Dermis microvascular lymphatic vessel endothelial cell (primary cell): Measurements from ENCODE around the gene DDTL. TPM values are rescaled to one million over a fixed set of nuclear protein-coding genes. Genes with fewer than 3 reads are reported as not detected.
"Not testable (repeated sequence)": the region's sequence is repeated elsewhere in the genome, so short reads cannot be mapped to it uniquely, and the experiment has no call there.

Source experiments
- DNase-seq, 2 donors: peaks; one replicate each; pipeline versions ENCODE4 v3.0.0 to v3.0.0-alpha.2; 2010; ENCODE audit warnings: low read depth in 2 of 2
- total RNA-seq: library from RNA; depleted of rRNA; stranded (reverse); fragments of >200 nt; gene quantifications from 2 replicates; pipeline ENCODE4 v1.2.1, GENCODE V29; 2014

The DDTL gene
- 5.2 and 6.2 TPM in 2 replicates for total RNA-seq

DNA sequence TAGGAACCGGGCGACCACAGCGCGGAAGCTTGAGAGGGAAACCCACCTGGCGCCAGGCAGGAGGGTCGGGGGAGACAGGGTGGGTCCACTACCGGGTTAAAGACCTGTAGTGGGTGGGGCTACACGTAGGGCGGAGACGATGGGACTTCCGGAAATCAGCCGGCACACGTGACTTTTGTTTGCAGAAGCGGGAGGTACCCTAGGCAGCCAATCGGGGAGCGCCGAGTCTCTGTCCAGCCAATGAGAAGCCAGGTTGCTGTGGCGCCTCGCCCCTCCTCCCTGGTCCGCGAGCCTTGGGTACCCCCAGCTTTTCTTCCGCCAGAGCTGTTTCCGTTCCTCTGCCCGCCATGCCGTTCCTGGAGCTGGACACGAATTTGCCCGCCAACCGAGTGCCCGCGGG is at the start of gene DDTL:
Gene DDTL (plus strand): TSS at position 321 of the 400 bp plus-strand sequence. CDS start 27 bp downstream, at position 348.
- DNase-seq: not testable (repeated sequence)

DNA sequence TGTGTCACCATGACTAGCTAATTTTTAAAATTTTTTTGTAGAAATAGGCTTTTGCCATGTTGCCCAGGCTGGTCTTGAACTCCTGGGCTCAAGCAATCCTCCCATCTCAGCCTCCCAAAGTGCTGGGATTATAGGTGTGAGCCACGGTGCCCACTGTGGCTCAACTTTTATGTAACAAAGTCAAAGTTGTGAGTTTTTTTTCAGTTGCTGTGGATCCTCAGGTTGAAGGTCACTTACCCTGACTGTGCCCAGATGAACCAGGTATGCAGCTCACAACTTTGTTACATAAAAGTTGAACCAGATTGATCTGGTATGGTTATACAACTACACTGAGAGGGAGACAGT is 46.4 kb upstream of the DDTL start:
- not testable (repeated sequence) for DNase-seq

DNA sequence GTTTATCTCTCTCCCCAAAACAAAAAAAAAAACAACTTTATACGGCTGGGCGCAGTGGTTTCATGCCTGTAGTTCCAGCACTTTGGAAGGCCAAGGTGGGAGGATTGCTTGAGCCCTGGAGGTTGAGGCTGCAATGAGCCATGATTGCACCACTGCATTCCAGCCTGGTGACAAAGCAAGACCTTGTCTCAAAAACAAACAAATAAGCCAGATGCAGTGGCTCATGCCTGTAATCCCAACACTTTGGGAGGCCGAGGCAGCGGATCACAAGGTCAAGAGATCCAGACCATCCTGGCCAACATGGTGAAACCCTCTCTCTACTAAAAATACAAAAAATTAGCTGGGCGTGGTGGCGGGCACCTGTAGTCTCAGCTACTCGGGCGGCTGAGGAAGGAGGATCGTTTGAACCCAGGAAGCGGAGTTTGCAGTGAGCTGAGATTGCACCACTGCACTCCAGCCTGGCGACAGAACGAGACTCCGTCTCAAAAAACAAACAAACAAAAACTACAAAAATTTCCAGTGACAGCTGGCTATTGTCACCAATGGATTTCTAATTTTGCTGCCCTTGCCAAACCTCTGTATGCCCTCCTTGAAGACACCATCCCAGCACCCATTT is 45.0 kb upstream of the DDTL start:
- DNase-seq: not testable (repeated sequence)

DNA sequence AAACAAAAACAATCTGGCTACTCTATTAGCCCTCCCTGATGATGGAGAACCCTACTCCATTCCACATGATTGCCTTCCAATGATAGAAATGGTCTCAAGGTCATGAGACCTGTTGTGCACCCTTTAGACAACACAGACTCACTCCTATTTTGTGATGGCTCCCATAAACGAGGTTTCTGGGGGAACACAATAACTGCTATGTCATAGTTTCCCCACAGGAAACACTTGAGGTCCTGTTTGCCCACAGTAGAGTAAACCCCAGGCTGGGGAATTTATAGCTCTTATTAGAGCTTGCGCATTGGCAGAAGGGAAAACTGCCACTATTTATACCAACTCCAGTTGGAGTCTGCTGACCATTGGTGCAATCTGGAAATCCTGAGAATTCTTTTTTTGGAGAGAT is 43.8 kb upstream of the DDTL start:
- DNase-seq: no peak

DNA sequence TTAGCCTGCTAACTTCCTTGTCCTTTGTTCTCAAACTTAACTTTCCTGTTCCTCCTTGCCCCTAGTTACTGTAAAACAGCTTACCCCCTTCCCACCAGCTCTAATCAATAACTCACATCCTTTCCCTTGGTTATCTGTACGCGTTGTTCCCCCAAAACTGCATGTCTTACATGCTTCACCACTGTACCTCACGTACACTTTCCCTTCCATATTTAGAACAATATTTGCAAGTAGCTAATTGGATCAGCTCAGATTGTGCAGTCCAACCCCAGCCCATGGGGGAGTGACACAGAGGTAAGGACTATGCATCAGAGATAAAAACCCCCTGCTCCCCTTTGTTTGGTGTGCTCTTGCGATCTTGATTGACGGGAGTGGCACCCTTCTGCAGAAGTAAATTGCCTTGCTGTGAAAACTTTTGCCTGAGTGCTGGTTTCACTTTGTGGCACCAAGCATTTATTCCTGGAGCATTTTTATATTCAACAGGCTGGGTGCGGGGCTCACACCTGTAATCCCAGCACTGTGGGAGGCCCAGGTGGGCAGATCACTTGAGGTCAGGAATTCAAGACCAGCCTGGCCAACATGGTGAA is 41.6 kb upstream of the DDTL start:
- no peak for DNase-seq

DNA sequence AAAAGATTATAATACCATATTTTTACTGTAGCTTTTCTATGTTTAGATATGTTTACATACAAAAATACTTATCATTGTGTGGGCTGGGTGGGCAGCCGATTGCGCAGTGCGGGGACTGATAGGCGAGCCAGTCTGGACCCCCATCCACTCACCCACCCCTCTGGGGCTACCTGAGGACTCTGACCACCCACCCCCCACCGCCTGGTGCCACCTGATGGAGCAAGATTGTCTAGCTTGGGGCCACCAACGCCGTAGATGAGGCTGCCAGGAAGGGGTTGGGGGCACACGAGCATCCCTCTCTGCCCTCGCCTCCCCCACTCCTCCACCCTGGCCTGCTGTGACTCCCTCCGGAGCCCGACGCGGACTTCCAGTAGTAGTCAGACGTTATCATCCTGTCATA is 40.1 kb upstream of the DDTL start:
- no peak for DNase-seq

DNA sequence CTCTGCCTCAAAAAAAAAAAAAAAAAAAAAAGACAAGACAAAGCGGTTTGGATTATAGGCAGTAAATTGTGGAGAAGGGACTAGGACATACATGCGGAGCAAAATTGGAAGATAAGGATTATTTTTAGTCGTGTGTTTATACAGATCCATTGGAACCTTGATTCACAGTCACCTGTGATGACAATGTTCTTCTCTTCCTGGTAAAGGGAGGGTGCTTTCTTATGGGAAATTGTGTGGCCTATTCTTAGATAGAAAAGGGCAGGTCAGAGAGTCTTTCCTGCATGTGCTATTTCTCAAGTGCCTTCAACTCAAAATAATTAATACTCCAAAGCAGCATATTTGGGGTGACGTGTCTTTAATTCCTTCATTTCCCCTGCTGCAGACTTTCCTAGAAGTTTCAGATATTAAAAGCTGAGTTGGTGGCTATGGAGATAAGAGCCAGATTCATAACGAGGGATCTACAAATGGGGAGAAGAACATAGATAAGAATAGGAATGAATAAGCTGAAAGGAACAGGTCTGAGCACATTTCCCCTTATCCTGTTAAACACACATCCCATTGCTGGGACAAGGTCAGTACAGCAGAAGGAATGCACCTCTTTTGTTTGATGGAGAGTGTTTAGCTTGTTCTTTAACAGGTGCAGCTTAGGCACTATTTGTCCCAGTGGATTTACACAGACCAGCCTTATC is 28.2 kb upstream of the DDTL start:
- peak in 1 of 2 donors; percentile 19 for DNase-seq

DNA sequence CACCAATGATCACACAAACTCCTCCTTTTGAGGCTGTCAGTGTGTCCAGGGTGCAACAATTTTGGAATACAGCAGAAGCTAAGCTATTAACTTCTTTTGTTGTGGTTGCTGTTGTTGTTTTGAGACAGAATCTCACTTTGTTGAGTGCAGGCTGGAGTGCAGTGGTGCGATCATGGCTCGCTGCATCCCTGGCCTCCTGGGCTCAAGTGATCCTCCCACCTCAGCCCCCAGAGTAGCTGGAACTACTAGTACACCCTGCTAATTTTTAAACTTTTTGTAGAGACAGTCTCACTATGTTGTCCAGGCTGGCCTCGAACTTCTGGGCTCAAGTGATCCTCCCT is 27.7 kb upstream of the DDTL start:
- DNase-seq: no peak

DNA sequence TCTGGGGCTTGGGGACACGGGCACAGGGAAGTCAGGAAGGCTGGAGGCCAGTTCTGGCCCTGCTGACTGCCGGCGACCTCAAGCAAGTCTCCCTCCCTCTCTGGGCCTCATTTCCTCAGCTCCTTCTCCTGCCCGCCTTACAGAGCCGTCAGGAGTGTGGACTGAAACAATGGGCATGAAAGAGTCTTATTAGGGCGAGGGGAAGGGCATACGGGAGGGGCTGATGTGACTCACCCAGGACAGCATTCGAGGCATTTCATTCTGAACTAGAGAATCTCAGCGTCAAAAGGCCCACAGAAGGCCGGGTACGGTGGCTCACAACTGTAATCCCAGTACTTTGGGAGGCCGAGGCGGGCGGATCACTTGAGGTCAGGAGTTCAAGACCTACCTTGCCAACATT is 26.5 kb upstream of the DDTL start:
- not testable (repeated sequence) for DNase-seq

DNA sequence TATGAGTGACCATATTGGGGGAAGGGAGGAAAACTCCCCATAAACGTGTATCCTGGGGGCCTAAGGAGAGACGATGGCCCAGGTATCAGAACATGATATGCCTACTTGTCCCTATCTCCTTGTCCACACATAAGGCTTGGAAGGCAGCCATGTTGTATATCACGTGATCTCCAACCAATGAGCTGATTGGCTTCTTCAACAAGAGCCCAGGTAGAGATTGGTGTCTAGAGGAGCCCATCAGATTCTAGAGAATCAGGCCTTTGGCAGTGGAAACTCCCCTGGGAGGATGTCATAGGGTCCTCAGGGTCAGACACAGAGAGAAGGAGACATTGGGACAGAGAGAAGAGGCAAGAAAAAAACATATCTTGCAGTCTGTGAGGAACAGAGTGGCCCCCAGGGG is 19.3 kb upstream of the DDTL start:
- DNase-seq: not testable (repeated sequence)

DNA sequence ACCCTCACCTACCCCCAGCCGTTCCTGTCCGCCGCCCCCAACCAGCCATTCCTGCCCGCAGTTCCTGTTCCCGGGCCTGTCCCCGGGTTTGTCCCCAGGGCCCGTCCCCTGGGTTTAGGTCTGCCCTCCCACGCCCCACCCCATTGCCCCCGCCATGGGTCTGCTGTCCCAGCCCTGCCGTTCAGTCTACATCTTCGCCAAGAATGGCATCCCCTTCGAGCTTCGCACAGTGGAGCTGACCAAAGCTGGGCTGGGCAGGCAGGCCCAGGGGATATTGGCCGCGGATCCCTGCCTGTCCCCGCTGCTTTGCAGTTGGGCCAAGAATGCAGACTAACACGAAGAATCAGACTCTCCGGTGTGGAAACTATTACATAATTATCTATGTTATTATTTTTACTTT is 16.9 kb upstream of the DDTL start:
- not testable (repeated sequence) for DNase-seq

DNA sequence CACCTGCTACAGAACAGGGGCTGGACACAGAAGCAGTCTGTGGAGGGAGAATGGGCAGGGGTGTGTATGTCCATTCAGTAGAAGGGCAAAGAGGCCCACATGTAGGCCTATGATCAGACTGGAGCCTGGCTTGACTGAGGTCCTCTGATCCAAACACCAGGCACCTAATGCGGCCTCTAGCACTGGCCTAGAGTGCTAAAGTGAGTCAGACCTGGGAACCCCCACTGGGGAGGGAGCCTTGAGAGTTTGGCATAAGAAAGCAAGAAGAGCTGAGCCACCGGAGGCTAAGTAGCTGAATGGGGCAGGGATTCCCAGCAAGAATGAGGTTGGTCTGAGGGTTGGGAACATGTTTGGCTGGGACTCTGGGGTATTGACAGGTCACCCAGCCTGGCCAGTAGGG is 15.3 kb upstream of the DDTL start:
- not testable (repeated sequence) for DNase-seq

DNA sequence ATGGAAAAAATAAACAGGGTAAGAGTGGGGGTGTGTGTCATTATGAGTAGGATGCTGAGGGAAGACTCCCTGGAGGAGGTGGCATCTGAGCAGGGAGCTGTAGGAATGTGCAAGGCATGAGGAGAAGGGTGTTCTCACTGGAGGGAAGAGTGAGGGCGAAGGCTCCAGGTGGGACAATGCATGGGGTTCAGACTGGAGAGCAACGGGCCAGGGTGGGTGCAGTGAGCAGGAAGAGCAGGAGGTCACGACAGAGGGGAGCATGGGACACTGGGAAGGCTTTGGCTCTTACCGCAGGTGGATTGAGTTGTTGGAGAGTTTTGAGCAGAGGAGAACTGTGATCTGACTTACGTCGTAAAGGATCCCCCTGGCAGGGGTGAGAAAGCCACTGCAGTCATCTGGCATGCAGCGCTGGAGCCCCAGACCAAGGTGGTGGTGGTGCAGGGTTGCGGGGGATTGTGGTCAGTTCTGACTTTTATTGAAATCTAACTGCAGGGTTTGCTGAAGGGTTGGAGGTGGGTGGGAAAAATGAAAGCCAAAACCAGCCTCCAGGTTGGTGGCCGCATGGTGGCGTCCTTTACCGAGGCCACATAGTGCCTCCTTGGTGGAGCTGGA is 13.8 kb upstream of the DDTL start:
- not testable (repeated sequence) for DNase-seq

DNA sequence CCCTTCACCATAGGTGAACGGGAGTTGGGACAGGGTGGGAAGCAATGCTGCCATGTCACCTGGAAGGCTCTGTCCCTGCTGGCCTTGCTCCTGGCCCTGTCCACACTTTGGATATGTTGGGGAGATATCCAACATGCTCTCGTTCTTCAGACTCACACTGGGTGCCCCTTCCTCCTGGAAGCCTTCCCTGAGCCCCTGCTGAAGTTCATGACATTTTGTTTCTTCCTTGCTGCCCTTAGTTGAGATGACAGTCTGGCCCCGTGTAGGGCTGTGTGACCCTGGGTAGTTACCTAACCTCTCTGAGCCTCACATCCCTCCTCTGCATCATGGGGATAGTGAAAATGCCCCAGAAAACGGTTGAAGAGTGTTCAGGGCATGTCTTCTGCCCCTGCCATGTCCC is 13.2 kb upstream of the DDTL start:
- DNase-seq: not testable (repeated sequence)

DNA sequence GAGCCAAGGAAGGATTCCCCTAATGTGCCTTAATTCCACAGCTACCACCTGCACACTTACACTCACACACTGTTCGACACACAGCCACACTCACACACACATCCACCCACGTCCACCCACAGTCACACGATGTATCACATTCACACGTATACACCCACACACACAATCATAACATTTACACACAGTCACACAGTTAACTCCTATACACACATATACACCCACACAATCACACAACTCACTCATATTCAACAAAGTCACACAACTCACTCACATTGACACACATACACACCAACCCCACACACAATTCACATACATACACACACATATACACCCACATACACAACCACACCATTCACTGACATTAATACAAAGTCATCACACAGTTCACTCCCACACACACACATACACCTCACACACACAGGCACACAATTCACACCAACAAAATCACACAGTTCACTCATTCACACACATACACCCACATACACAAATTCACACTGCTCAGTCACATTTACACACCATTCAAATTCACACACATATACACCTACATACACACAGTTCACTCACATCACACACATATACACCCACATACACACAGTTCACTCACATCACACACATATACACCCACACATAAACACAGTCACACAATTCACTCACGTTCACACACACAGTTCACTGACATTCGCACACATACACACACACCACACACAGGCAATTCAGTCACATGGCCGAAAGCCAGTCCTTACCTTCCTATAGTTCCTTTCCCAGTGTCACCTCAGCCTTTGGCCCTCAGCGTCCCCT is 12.3 kb upstream of the DDTL start:
- DNase-seq: not testable (repeated sequence)

DNA sequence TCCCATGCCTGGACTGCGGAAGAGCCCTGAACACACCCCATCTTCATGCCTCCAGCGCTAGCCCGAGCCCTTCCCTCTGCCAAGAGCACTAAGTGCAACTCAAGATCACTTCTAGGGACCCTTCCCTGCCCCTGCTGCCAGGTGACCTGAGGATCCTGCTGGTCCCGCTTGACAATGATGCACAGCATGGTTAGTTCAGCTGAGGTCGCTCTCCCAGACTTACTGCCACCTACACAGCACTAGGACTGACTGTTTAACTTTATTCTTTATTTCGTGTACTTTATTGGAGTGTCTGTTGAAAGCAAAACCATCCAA is 11.7 kb upstream of the DDTL start:
- DNase-seq: not testable (repeated sequence)

DNA sequence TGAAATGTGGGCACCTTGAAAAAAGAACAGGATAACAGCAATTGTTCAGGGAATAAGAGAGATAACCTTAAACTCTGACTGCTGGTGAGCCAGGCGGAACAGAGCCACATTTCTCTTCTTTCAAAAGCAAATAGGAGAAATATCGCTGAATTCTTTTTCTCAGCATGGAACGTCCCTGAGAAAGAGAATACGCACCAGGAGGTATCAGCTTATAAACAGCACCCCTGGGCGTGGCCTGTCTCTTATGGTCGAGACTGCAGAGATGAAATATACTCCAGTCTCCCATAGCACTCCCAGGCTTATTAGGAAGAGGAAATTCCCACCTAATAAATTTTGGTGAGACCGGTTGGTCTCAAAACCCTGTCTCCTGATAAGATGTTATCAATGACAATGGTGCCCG is 10.8 kb upstream of the DDTL start:
- not testable (repeated sequence) for DNase-seq

DNA sequence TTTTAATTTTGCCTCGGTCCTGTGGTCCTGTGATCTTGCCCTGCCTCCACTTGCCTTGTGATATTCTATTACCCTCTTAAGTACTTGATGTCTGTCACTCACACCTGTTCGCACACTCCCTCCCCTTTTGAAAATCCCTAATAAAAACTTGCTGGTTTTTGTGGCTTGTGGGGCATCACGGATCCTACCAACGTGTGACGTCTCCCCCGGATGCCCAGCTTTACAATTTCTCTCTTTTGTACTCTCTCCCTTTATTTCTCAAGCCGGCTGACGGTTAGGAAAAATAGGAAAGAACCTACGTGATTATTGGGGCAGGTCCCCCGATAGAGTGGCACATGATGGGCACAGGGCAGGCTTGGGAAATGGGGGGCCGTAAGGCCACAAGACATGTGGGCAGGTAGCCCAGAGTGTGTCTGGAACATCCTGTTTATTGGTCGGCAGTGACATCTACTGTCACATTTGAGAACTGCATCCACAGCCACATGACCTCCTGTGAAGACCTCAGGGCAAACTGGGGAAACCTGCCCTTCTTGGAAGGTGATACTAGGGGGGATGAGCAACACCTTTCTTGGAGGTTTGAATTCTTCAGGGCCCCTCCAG is 10.3 kb upstream of the DDTL start:
- peak; percentile 66 to 70 for DNase-seq

DNA sequence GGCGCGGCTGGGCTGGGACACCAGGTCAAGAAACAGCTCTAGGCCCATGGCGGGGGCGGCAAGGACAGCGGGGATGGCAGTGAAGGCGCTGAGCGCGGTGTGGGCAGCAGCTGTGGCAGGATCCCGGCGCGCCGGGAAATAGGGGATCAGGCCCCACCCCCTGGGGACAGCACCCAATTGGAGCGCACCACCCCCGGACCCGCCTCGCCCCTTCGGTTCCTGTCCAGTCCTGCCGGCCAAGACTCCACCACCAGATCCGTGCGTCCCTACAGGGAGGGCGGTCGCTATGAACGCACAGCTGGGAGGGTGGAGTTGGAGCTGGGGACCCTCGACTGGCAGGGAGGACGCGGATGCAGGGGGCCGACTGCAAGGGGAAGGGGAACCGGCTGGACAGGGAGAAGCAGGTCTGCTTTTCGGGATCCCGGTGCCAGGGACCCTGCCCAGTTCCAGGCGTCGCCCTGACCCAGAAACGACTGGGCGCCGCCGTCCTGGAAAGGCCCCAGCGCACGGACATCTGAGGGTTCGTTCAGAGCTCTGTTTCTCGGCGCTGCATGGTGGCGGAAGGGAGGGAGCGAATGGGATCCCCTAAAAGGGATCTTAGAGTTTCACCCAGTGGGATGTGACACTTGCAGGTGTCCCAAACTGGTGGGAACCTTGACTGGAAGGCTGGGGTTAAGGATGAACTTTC is 5.5 kb upstream of the DDTL start, which contains the start of gene GSTT2B:
Gene GSTT2B (minus strand): TSS at position 112 of the 688 bp plus-strand sequence. CDS start 64 bp downstream, at position 48.
- not testable (repeated sequence) for DNase-seq

DNA sequence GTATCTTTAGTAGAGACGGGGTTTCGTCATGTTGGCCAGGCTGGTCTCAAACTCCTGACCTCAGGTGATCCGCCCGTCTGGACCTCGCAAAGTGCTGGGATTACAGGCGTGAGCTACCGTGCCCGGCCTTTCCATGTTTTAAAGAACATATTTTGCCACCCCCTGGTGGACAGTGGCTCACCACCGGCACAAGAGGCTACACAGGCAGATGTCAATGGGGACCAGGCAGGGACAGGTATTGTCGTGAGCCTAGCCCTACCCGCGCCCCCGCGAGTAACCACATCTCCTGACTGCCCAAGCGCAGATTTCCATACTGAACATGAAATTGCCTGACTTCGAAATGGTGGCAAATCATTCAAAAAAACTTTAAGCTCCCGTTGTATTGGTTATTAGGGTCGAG is 594 bp upstream of the DDTL start:
- DNase-seq: not testable (repeated sequence)

DNA sequence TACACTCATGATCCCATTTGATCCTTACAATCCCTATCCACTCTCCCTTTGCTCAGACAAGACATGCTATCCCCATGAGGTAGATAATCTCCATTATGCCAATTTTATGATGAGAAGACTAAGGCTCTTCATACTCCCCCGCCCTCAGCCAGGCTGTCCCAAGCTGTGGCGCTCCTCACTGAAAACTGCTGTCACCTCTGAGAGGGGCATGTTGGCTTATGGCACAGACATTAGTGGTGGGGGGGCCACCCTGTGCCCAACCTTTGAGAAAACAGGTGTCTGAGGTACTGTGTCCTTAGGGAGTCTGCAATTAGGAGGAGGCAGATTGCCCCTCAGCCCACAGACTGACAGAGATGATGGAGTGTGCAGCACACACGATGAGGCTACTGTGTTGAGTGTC is 2.4 kb downstream of the DDTL start:
- no peak for DNase-seq
